Colonic mucosa (tissue), 4 donors: Measurements from ENCODE around the gene CDC20. TPM values are rescaled to one million over a fixed set of nuclear protein-coding genes. Genes with fewer than 3 reads are reported as not detected.

Source experiments
- DNase-seq: peaks from one replicate; pipeline ENCODE4 v3.0.0-alpha.2; 2020
- H3K27ac ChIP-seq: fragments of 200-600 bp; one replicate; pipeline ENCODE4 v1.8.0; 2021
- H3K27me3 ChIP-seq: fragments of 200-600 bp; one replicate; pipeline ENCODE4 v1.8.0; 2021
- H3K36me3 ChIP-seq: fragments of 200-600 bp; one replicate; pipeline ENCODE4 v1.8.0; 2021
- H3K4me1 ChIP-seq: fragments of 200-600 bp; one replicate; pipeline ENCODE4 v1.8.0; 2021; ENCODE audit warnings: mild to moderate bottlenecking
- H3K4me3 ChIP-seq: fragments of 200-600 bp; one replicate; pipeline ENCODE4 v1.8.0; 2021
- H3K9ac ChIP-seq, 2 donors: one replicate each; pipeline ENCODE4 v1.7.0; 2013; ENCODE audit warnings: control low read depth in 2 of 2, low read depth in 2 of 2, low read length in 2 of 2
- H3K9me3 ChIP-seq: fragments of 200-600 bp; one replicate; pipeline ENCODE4 v1.8.0; 2021
- intact Hi-C: fragments of 100-400 bp; cut with DNase I; formaldehyde crosslinking; loops from one replicate; pipeline ENCODE4 v1.14.1; 2022
- total RNA-seq, 2 donors: library from RNA; stranded (reverse); fragmentation: NEBNext Ultra II Directional in 1 of 2; extraction: Animal tissue kit (Norgen Biotek cat#: 25700) in 1 of 2; gene quantifications; one replicate each; pipeline ENCODE4 v1.2.1, GENCODE V29; 2021
- TF ChIP-seq, protein P1 (sequence below): fragments of 200-600 bp; IDR thresholded peaks from one replicate; pipeline ENCODE4 v1.8.0; 2022; ENCODE audit warnings: antibody characterized with exemption, mild to moderate bottlenecking
- donor health status: healthy.
- donor health status: DM: no; HTN: no; CAD: no.
- donor health status: DM: no; HTN: no; CAD: no.

Gene CDC20
- total RNA-seq, 2 donors from 2014 or later = 42.6 to 201 TPM

DNA sequence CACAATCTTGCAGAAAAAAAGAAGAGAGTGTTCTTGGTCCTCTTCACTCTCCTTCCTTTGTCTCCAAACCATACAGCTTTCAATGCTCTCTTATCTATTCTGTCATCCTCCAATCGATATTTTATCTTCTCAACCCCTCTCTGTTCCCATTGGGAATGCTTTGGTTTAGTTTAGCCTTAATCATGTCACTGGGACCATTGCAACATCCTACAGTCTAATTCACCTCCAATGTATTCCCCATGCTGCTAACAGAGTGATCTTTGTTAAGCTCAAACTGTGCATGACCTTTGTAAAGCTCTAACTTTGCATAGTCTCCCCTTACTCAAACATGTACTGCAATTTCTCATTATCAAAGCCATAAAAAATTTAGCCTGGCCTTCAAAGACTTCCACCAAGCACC is 18.2 kb upstream of the CDC20 start:
- Histone ChIP-seq H3K9me3 (no peaks in the 10 kb centered on the region), H3K27me3 (no peaks in the 10 kb centered on the region), H3K27ac (no peak overlapping the region), H3K4me1 (no peaks in the 10 kb centered on the region), H3K4me3 (no peak overlapping the region), H3K9ac (no peak overlapping the region), H3K36me3 (no peaks in the 10 kb centered on the region)
- no peak for DNase-seq
- intact Hi-C loops = no loop called here
- TF ChIP-seq, protein P1, sequence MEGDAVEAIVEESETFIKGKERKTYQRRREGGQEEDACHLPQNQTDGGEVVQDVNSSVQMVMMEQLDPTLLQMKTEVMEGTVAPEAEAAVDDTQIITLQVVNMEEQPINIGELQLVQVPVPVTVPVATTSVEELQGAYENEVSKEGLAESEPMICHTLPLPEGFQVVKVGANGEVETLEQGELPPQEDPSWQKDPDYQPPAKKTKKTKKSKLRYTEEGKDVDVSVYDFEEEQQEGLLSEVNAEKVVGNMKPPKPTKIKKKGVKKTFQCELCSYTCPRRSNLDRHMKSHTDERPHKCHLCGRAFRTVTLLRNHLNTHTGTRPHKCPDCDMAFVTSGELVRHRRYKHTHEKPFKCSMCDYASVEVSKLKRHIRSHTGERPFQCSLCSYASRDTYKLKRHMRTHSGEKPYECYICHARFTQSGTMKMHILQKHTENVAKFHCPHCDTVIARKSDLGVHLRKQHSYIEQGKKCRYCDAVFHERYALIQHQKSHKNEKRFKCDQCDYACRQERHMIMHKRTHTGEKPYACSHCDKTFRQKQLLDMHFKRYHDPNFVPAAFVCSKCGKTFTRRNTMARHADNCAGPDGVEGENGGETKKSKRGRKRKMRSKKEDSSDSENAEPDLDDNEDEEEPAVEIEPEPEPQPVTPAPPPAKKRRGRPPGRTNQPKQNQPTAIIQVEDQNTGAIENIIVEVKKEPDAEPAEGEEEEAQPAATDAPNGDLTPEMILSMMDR = no peak

DNA sequence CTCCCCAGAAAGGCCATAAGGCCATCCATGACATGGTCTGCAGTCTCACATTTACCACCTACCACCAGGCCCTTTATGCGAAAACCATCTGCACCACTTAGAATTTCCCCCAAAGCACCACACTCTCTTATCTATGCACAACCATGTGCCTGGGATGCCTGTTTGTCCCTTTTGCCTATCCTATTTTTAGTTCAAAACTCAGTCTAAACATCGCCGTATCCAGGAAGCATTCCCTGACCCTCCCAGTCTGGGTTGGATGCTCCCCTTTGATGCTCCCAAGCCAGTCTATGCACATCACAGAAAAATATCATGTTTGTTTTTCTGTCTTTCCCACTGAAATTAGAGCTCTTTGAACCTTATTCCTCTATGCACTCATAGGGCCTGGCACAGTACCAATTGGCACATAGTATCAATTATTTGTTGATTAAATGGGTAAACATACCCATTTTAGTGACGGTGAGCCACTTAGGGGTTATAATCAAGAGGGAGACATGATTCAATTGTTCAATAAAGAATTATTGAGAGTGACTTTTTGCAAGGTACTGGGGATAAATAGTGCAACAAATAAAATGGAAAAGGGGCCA is 14.4 kb upstream of the CDC20 start:
- intact Hi-C loops = no loop called here

DNA sequence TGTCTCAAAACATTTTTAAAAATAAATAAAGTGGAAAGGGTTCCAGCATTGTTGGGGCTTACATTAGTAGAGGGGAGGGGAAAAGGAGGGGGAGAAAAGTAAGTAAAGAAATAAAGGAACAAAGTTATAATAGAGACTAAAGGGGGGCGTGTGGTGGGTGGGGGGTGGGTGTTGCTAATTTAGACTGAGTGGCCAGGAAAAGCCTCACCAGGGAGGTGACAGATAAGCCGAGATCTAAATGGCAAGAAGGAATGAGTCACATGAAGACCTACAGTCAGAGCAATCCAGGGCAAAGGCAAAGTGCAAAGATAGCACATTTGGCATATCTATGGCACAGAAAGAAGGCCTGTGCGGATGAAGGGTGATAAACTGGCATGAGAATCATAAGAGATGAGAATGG is 13.7 kb upstream of the CDC20 start:
- TF ChIP-seq, protein P1 = no peak
- Histone ChIP-seq H3K27ac (no peak overlapping the region), H3K9me3 (no peaks in the 10 kb centered on the region), H3K9ac (no peak overlapping the region), H3K36me3 (no peaks in the 10 kb centered on the region), H3K4me1 (no peaks in the 10 kb centered on the region), H3K4me3 (no peak overlapping the region), H3K27me3 (no peaks in the 10 kb centered on the region)
- intact Hi-C loops = no loop called here
- peak; percentile 42 for DNase-seq

More for the DNA sequence above, 14.4 kb upstream of the CDC20 start:
- no peak overlapping the region for H3K27ac ChIP-seq
- H3K27me3 ChIP-seq = no peaks in the 10 kb centered on the region
- H3K4me3 ChIP-seq = no peak overlapping the region
- H3K9me3 ChIP-seq = no peaks in the 10 kb centered on the region
- TF ChIP-seq, protein P1 = no peak
- H3K36me3 ChIP-seq = no peaks in the 10 kb centered on the region
- H3K9ac ChIP-seq = no peak overlapping the region
- no peaks in the 10 kb centered on the region for H3K4me1 ChIP-seq
- DNase-seq = no peak

DNA sequence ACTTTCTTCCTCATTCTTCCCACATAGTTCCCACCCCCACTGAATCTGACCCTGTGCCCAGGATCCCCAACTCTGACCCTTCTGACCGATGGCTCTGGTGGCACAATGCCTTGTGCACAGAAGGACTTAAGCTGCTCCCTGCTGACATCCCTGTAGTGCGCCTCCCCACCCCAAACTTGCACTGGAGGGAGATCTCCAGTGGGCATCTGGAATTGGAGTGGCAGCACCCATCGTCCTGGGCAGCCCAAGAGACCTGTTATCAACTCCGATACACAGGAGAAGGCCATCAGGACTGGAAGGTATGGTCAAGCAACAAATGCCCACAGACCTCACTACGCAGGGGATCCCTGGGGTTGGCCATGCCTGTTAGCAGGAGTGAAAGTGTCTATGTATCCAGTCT is 12.1 kb upstream of the CDC20 start:
- TF ChIP-seq, protein P1 = no peak
- H3K9me3 ChIP-seq = no peaks in the 10 kb centered on the region
- H3K4me3 ChIP-seq = no peak overlapping the region
- H3K27ac ChIP-seq = no peak overlapping the region
- no peaks in the 10 kb centered on the region for H3K36me3 ChIP-seq
- intact Hi-C loops = no loop called here
- DNase-seq = no peak
- H3K9ac ChIP-seq = no peak overlapping the region
- no peaks in the 10 kb centered on the region for H3K27me3 ChIP-seq
- no peaks in the 10 kb centered on the region for H3K4me1 ChIP-seq

DNA sequence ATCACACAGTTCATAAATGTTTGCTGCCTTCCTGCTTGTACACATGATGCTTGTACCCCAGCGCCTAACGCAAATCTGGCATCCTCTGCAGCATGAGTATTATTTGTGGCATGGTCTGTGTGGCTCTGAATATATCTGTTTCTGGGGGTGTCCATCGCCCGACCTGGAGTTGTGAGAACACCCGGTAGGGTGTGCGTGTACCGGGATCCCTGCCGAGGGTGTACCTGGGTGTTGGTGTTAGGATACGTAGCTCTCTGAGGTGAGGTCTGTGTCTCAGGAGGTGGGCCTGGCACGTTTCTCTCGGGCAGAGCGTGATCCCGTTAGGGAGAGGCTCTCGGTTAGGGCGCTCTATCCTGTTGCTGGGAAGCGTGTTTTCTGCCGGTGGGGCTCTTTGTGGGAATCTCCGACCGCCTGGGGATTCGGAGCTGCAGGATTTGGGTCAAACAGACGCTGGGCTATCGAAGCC is 10.4 kb upstream of the CDC20 start:
- H3K36me3 ChIP-seq = no peaks in the 10 kb centered on the region
- no peaks in the 10 kb centered on the region for H3K9me3 ChIP-seq
- intact Hi-C loops = no loop called here
- TF ChIP-seq, protein P1 = no peak
- H3K4me3 ChIP-seq = peak overlapping the region; percentile 43
- H3K27ac ChIP-seq = peak overlapping the region; percentile 94
- H3K9ac ChIP-seq = peak overlapping the region; percentile 73 to 84
- no peaks in the 10 kb centered on the region for H3K27me3 ChIP-seq
- no peaks in the 10 kb centered on the region for H3K4me1 ChIP-seq
- no peak for DNase-seq
